Endothelial cell of umbilical vein (primary cell): ENCODE data around the gene CDH23. TPM values are rescaled to one million over a fixed set of nuclear protein-coding genes. Genes with fewer than 3 reads are reported as not detected.

Source experiments
- BruUV-seq: library from RNA; stranded (reverse); fragments of 400-500 nt; replicated peaks from 2 replicates; lab custom pipeline; 2021; lab: Mats Ljungman, UMichigan
- CTCF ChIA-PET: fragments of 300-600, 350-600 bp; sonication (Branson Sonifier 250); formaldehyde crosslinking; loops from one replicate; lab custom pipeline; 2021; ENCODE audit warnings: antibody characterized with exemption, inconsistent platforms; lab: Charles Lee
- POLR2A ChIA-PET: fragments of 300-600, 350-600 bp; sonication (Branson Sonifier 250); formaldehyde crosslinking; loops from one replicate; lab custom pipeline; 2021; ENCODE audit warnings: antibody characterized with exemption, inconsistent platforms; lab: Charles Lee
- DNase-seq: peaks from one replicate; pipeline ENCODE4 v3.0.0-alpha.2; 2011; ENCODE audit warnings: low read depth, low spot score
- FAIRE-seq: peaks from 2 replicates; lab custom pipeline; 2011; peaks lifted over from hg19 to GRCh38; lab: Jason Lieb, UNC
- H2AFZ ChIP-seq: 2 replicates; pipeline ENCODE4 v1.6.0; 2012; ENCODE audit warnings: low read depth, low read length, control low read depth, inconsistent platforms
- H3K27ac ChIP-seq: 2 replicates; pipeline ENCODE4 v1.5.1; 2011; ENCODE audit warnings: low read depth, mild to moderate bottlenecking, control low read depth, low read length, moderate library complexity; ENCODE audit not compliant: insufficient read depth
- H3K27me3 ChIP-seq, 2 experiments: 2 replicates each; pipeline versions ENCODE4 v1.6.0 to v1.6.1; 2011; ENCODE audit warnings: low read length in 2 of 2, mixed read lengths in 1 of 2; ENCODE audit not compliant: control insufficient read depth in 2 of 2, insufficient read depth in 2 of 2
- H3K36me3 ChIP-seq, 2 experiments: 2 replicates in 1 of 2; 3 replicates in 1 of 2; pipeline ENCODE4 v1.5.1; 2011; ENCODE audit warnings: low read length in 2 of 2, mild to moderate bottlenecking in 1 of 2, moderate library complexity in 1 of 2; ENCODE audit not compliant: control insufficient read depth in 2 of 2, insufficient read depth in 2 of 2; ENCODE audit errors: extremely low read depth in 1 of 2
- H3K4me1 ChIP-seq: 3 replicates; pipeline ENCODE4 v1.5.1; 2011; ENCODE audit warnings: mild to moderate bottlenecking, low read length; ENCODE audit not compliant: control insufficient read depth, insufficient read depth; ENCODE audit errors: extremely low read depth
- H3K4me2 ChIP-seq: 2 replicates; pipeline ENCODE4 v1.6.1; 2011; ENCODE audit warnings: low read length, control low read depth, mixed read lengths; ENCODE audit not compliant: insufficient read depth
- H3K4me3 ChIP-seq, 3 experiments: fragments of 200-600 bp in 1 of 3; sonication (generic), shearing (Covaris generic) in 1 of 3; replicated peaks in 1 of 3; 2 replicates each; pipeline ENCODE4 v1.5.1; 2011 to 2016; ENCODE audit warnings: control low read depth in 3 of 3, low read length in 3 of 3, mild to moderate bottlenecking in 2 of 3, inconsistent platforms in 1 of 3, low read depth in 1 of 3, moderate library complexity in 1 of 3; ENCODE audit not compliant: insufficient read depth in 1 of 3
- H3K79me2 ChIP-seq: 2 replicates; pipeline ENCODE4 v1.6.0; 2012; ENCODE audit warnings: low read length, inconsistent platforms; ENCODE audit not compliant: control insufficient read depth, insufficient read depth
- H3K9ac ChIP-seq: replicated peaks from 2 replicates; pipeline ENCODE3; 2011; ENCODE audit warnings: low read length, control low read depth; ENCODE audit not compliant: insufficient read depth; ENCODE audit errors: extremely low read depth
- H3K9me1 ChIP-seq: replicated peaks from 3 replicates; pipeline ENCODE4 v1.6.0; 2011; ENCODE audit warnings: mild to moderate bottlenecking, low read length; ENCODE audit not compliant: control insufficient read depth, insufficient read depth; ENCODE audit errors: extremely low read depth
- H3K9me3 ChIP-seq: replicated peaks from 2 replicates; pipeline ENCODE4 v1.5.1; 2012; ENCODE audit warnings: low read length, inconsistent platforms; ENCODE audit not compliant: control insufficient read depth, insufficient read depth
- H4K20me1 ChIP-seq: replicated peaks from 2 replicates; pipeline ENCODE3; 2011; ENCODE audit warnings: mild to moderate bottlenecking, low read length; ENCODE audit not compliant: control insufficient read depth, insufficient read depth; ENCODE audit errors: extremely low read depth
- EZH2 ChIP-seq: IDR thresholded peaks from 2 replicates; pipeline ENCODE4 v1.6.1; 2012; ENCODE audit warnings: borderline replicate concordance, low read depth, mild to moderate bottlenecking, moderate library complexity, low read length, inconsistent platforms; ENCODE audit not compliant: severe bottlenecking
- FOS ChIP-seq: IDR thresholded peaks from 2 replicates; pipeline ENCODE4 v1.6.1; 2011; ENCODE audit warnings: mild to moderate bottlenecking, low read length, moderate library complexity, borderline replicate concordance; ENCODE audit not compliant: insufficient read depth
- GATA2 ChIP-seq: IDR thresholded peaks from 2 replicates; pipeline ENCODE4 v1.7.0; 2011; ENCODE audit warnings: low read depth, mild to moderate bottlenecking, moderate library complexity, mixed read lengths, low read length; ENCODE audit not compliant: insufficient read length, insufficient read depth
- JUN ChIP-seq: IDR thresholded peaks from 2 replicates; pipeline ENCODE4 v1.6.1; 2011; ENCODE audit warnings: borderline replicate concordance, low read depth; ENCODE audit not compliant: insufficient read length, insufficient read depth
- MYC ChIP-seq: IDR thresholded peaks from one replicate; pipeline ENCODE4 v1.6.1; 2011; ENCODE audit warnings: mild to moderate bottlenecking, low read depth, low read length
- POLR2A ChIP-seq: IDR thresholded peaks from 2 replicates; pipeline ENCODE4 v1.6.1; 2012; ENCODE audit warnings: low read depth, mild to moderate bottlenecking, control low read depth, low read length
- POLR2AphosphoS5 ChIP-seq: IDR thresholded peaks from 2 replicates; pipeline ENCODE4 v1.6.1; 2012; ENCODE audit warnings: low read depth, mild to moderate bottlenecking, control low read depth, low read length, moderate library complexity; ENCODE audit not compliant: insufficient read depth
- dilution Hi-C: fragments of 300-500 bp; cut with MboI; formaldehyde crosslinking; loops from one replicate; pipeline ENCODE4 v1.15.0; 2019; ENCODE audit warnings: low sequenced_read_pairs; ENCODE audit not compliant: extremely low pct_ligation_motif_present
- intact Hi-C: fragments of 100-400 bp; cut with micrococcal nuclease; formaldehyde crosslinking; loops from one replicate; pipeline ENCODE4 v1.10.0; 2022
- polyA plus RNA-seq, 4 experiments: library from polyadenylated mRNA; depleted of rRNA in 3 of 4; stranded (reverse) in 3 of 4; unstranded in 1 of 4; fragments of >200 nt; gene quantifications; 2 replicates each; pipeline versions ENCODE4 v1.2.1 to v1.2.3, GENCODE V29; 2011 to 2012; ENCODE audit warnings: missing spikeins in 1 of 4
- total RNA-seq: library from RNA; stranded (reverse); gene quantifications from 2 replicates; pipeline ENCODE4 v1.2.3, GENCODE V29; 2021
- TF ChIP-seq, protein P1 (sequence below), 2 donors: IDR thresholded peaks; 1 replicate in 1 of 2; 2 replicates in 1 of 2; pipeline ENCODE4 v1.5.1; 2011; ENCODE audit warnings: low read length in 2 of 2, mild to moderate bottlenecking in 2 of 2, moderate library complexity in 2 of 2, control low read depth in 1 of 2, inconsistent platforms in 1 of 2, low read depth in 1 of 2; ENCODE audit not compliant: insufficient read depth in 1 of 2; ENCODE audit errors: extremely low read depth in 1 of 2
- TF ChIP-seq, protein P2 (sequence below): IDR thresholded peaks from 2 replicates; pipeline ENCODE4 v1.6.1; 2011; ENCODE audit not compliant: insufficient read depth, insufficient read length

CDH23 gene
- total and polyA plus RNA-seq, 2 donors (not counting 3 experiments of a cell fraction or from before 2014, with no cell fraction given): not detected

GRCh38 chr10:71660313-71660712, 263.6 kb downstream of the CDH23 start:
- Histone ChIP-seq H3K27ac (no peak overlapping the region), H2AFZ (no peak overlapping the region), H4K20me1 (no peaks in the 10 kb centered on the region), H3K9me3 (no peaks in the 10 kb centered on the region), H3K4me2 (no peak overlapping the region), H3K4me3 (no peak overlapping the region), H3K36me3 (no peaks in the 10 kb centered on the region), H3K79me2 (no peaks in the 10 kb centered on the region), H3K9me1 (no peaks in the 10 kb centered on the region), H3K9ac (no peak overlapping the region), H3K4me1 (no peaks in the 10 kb centered on the region), H3K27me3 (peaks cover 0 to 3% of the 10 kb centered on the region in 2 experiments)
- DNase-seq (no peak), FAIRE-seq (no peak)
- POLR2A ChIA-PET: no interaction called here
- CTCF ChIA-PET: interaction anchor here (1.2 to 1.7 kb wide), 3 partner anchors 36 to 48 kb away, joined by 3 to 6 read pairs (median 4); no protein-coding TSS in a partner anchor
- intact Hi-C loops: no loop called here
- TF ChIP-seq FOS (no peak), JUN (no peak), GATA2 (no peak), POLR2AphosphoS5 (no peak), EZH2 (no peak), MYC (no peak), POLR2A (no peak)
- TF ChIP-seq, protein P1, sequence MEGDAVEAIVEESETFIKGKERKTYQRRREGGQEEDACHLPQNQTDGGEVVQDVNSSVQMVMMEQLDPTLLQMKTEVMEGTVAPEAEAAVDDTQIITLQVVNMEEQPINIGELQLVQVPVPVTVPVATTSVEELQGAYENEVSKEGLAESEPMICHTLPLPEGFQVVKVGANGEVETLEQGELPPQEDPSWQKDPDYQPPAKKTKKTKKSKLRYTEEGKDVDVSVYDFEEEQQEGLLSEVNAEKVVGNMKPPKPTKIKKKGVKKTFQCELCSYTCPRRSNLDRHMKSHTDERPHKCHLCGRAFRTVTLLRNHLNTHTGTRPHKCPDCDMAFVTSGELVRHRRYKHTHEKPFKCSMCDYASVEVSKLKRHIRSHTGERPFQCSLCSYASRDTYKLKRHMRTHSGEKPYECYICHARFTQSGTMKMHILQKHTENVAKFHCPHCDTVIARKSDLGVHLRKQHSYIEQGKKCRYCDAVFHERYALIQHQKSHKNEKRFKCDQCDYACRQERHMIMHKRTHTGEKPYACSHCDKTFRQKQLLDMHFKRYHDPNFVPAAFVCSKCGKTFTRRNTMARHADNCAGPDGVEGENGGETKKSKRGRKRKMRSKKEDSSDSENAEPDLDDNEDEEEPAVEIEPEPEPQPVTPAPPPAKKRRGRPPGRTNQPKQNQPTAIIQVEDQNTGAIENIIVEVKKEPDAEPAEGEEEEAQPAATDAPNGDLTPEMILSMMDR (IDR thresholded peaks at IDR 0.05; ENCODE audit: extremely low read depth in 1 of 2, insufficient read depth in 1 of 2, low read depth in 1 of 2, low read length in 2 of 2): no peak
- TF ChIP-seq, protein P2, sequence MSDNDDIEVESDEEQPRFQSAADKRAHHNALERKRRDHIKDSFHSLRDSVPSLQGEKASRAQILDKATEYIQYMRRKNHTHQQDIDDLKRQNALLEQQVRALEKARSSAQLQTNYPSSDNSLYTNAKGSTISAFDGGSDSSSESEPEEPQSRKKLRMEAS: no peak
- dilution Hi-C loops: no loop called here
- BruUV-seq: no TSS peak
